A673 (cell line): ENCODE results near the gene LRP1. TPM values are rescaled to one million over a fixed set of nuclear protein-coding genes. Genes with fewer than 3 reads are reported as not detected.

ENCODE experiments used
- BruUV-seq: library from RNA; stranded (reverse); fragments of 400-500 nt; replicated peaks from 2 replicates; lab custom pipeline; 2021; lab: Mats Ljungman, UMichigan
- CTCF ChIA-PET: fragments of 300-600 bp; sonication (Branson Sonifier 250); formaldehyde crosslinking; loops from one replicate; lab custom pipeline; 2022; ENCODE audit warnings: antibody characterized with exemption; lab: Charles Lee
- POLR2A ChIA-PET: fragments of 300-600 bp; sonication (Branson Sonifier 250); formaldehyde crosslinking; loops from one replicate; lab custom pipeline; 2022; ENCODE audit warnings: antibody characterized with exemption; ENCODE audit not compliant: low non-redundant PET; lab: Charles Lee
- DNase-seq: peaks from one replicate; pipeline ENCODE4 v3.0.0-alpha.2; 2015; ENCODE audit warnings: low spot score
- H3K27ac ChIP-seq: fragments of 200-600 bp; sonication (generic); 2 replicates; pipeline ENCODE4 v1.5.1; 2016; ENCODE audit warnings: mixed run types, low read depth, mild to moderate bottlenecking, mixed read lengths, antibody characterized with exemption, low read length; ENCODE audit not compliant: poor library complexity, severe bottlenecking
- H3K27me3 ChIP-seq: fragments of 200-600 bp; sonication (generic); replicated peaks from 2 replicates; pipeline ENCODE4 v1.6.1; 2017; ENCODE audit warnings: mixed run types, low read depth, mild to moderate bottlenecking, mixed read lengths, antibody characterized with exemption, low read length; ENCODE audit not compliant: insufficient read depth, poor library complexity
- H3K36me3 ChIP-seq: fragments of 200-600 bp; sonication (generic); 2 replicates; pipeline ENCODE4 v1.6.1; 2016; ENCODE audit warnings: mixed run types, mild to moderate bottlenecking, mixed read lengths, antibody characterized with exemption, low read length; ENCODE audit not compliant: insufficient read depth, poor library complexity, severe bottlenecking
- H3K4me1 ChIP-seq: fragments of 200-600 bp; sonication (generic); 2 replicates; pipeline ENCODE4 v1.6.1; 2017; ENCODE audit warnings: mixed run types, mild to moderate bottlenecking, mixed read lengths, antibody characterized with exemption, low read length; ENCODE audit not compliant: insufficient read depth, poor library complexity, severe bottlenecking
- H3K4me3 ChIP-seq: fragments of 200-600 bp; sonication (generic); 2 replicates; pipeline ENCODE4 v1.5.1; 2016; ENCODE audit warnings: low read depth, mixed run types, mild to moderate bottlenecking, mixed read lengths, low read length; ENCODE audit not compliant: poor library complexity, severe bottlenecking
- H3K9me3 ChIP-seq: fragments of 200-600 bp; sonication (generic); 2 replicates; pipeline ENCODE4 v1.6.1; 2016; ENCODE audit warnings: mixed run types, low read depth, mild to moderate bottlenecking, mixed read lengths, antibody characterized with exemption, low read length; ENCODE audit not compliant: poor library complexity, severe bottlenecking
- CTCF ChIP-seq: fragments of 300-800, 200-600 bp; sonication (generic); conservative IDR thresholded peaks from 2 replicates; pipeline ENCODE4 v1.5.1; 2017; ENCODE audit warnings: low read depth, mild to moderate bottlenecking, antibody characterized with exemption, low read length, moderate library complexity, mixed read lengths
- EZH2 ChIP-seq: fragments of 200-600 bp; sonication (generic); IDR thresholded peaks from 2 replicates; pipeline ENCODE4 v1.6.1; 2017; ENCODE audit warnings: borderline replicate concordance, low read depth, mild to moderate bottlenecking, mixed read lengths, antibody characterized with exemption, low read length; ENCODE audit not compliant: poor library complexity, severe bottlenecking
- intact Hi-C: fragments of 100-400 bp; cut with micrococcal nuclease; formaldehyde crosslinking; loops from one replicate; pipeline ENCODE4 v1.10.0; 2022; ENCODE audit not compliant: unreplicated experiment
- total RNA-seq: library from RNA; stranded (reverse); gene quantifications from 2 replicates; pipeline ENCODE4 v1.2.3, GENCODE V29; 2021

LRP1 gene
- total RNA-seq, 1 experiment from 2014 or later, result 31.0 TPM

GRCh38 chr12:57213763-57214397 is 85.6 kb downstream of the LRP1 start:
- CTCF ChIA-PET, result interaction anchor here (0.6 to 2.5 kb wide), 10 partner anchors 15 to 250 kb away, joined by 3 to 50 read pairs (median 6); partner anchors contain the start of genes NEMP1 and SHMT2
- TF ChIP-seq EZH2 (no peak), CTCF (no peak)

DNA sequence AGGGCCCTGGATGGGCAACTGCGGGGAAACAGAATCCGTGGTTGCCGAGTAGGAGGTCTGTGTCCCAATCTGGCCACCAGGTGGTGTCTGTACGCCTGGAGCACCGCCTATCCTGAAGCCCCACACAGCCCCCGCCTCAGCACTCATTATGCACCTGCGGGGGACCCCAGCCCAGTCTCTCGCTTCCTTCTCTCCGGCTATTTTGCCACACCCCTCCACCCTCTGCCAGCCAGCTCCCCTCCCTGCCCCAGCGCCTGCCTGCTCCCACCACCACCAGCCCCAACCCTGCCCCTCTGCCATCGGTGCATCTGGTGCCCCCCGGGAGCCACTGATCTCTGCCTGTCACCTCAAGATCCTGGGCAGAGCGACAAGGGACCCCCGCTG is 86.1 kb downstream of the LRP1 start:
- ChIA-PET CTCF (interaction anchor here (1.5 to 2.5 kb wide), 5 partner anchors 15 to 238 kb away, joined by 4 to 50 read pairs (median 6); partner anchors contain the start of gene SHMT2), POLR2A (no interaction called here)
- DNase-seq, result peak; percentile 84
- Histone ChIP-seq H3K9me3 (no peaks in the 10 kb centered on the region), H3K4me1 (peaks cover 39% of the 10 kb centered on the region), H3K4me3 (no peak overlapping the region), H3K36me3 (no peaks in the 10 kb centered on the region), H3K27me3 (peaks cover 19% of the 10 kb centered on the region), H3K27ac (no peak overlapping the region)
- intact Hi-C loops, result no loop called here
- no peak for TF ChIP-seq EZH2
- TF ChIP-seq CTCF, result peak; percentile 85
- no TSS peak for BruUV-seq

More at GRCh38 chr12:57213763-57214397, 85.6 kb downstream of the LRP1 start:
- no TSS peak for BruUV-seq
- no peaks in the 10 kb centered on the region for H3K9me3 ChIP-seq
- H3K4me1 ChIP-seq, result peaks cover 35% of the 10 kb centered on the region
- peaks cover 19% of the 10 kb centered on the region for H3K27me3 ChIP-seq
- intact Hi-C loops, result loop anchor here (1.0 kb wide), 2 partner anchors 25 to 29 kb away; no protein-coding TSS in a partner anchor
- no peak for DNase-seq
- H3K27ac ChIP-seq, result no peak overlapping the region
- no peak overlapping the region for H3K4me3 ChIP-seq
- POLR2A ChIA-PET, result interaction anchor here (0.6 kb wide), 1 partner anchor 37 kb away, joined by 10 read pairs; the partner anchor contains the start of gene STAC3
- H3K36me3 ChIP-seq, result no peaks in the 10 kb centered on the region

DNA sequence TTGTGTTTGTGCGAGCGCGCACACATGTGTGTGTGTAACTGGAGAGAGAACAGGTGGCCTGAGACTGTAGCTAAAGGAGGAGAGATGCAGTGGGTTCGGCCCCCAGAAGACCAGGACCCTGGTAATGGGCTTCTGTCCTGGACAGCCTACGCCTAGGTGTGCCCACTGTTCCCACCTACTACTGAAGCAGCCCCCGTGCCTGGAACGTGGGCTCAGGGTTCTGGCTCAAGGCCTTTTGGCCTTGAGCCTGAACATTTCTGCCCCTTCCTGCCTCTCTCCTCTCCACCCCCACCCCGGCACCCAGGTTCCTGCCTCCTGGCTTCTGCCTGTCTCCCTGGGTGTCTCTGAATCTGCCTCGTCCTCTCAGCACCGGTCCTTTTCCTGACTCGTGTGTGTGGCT is 86.8 kb downstream of the LRP1 start:
- TF ChIP-seq CTCF (no peak), EZH2 (no peak)
- peaks cover 45% of the 10 kb centered on the region for H3K4me1 ChIP-seq
- BruUV-seq, result no TSS peak
- intact Hi-C loops, result no loop called here
- no peak overlapping the region for H3K4me3 ChIP-seq
- peaks cover 19% of the 10 kb centered on the region for H3K27me3 ChIP-seq
- no peak for DNase-seq
- no peaks in the 10 kb centered on the region for H3K9me3 ChIP-seq
- H3K36me3 ChIP-seq, result no peaks in the 10 kb centered on the region
- ChIA-PET CTCF (interaction anchor here (2.5 kb wide), 1 partner anchor 28 kb away, joined by 50 read pairs; no protein-coding TSS in a partner anchor), POLR2A (no interaction called here)
- H3K27ac ChIP-seq, result no peak overlapping the region
